Measurements from ENCODE around the gene SRSF10.
"Not testable (repeated sequence)": the region's sequence is repeated elsewhere in the genome, so short reads cannot be mapped to it uniquely, and the experiment has no call there.

Gene SRSF10

GRCh38 chr1:23958040-23958809, 21.9 kb downstream of the SRSF10 start:
- not testable (repeated sequence) for DNase-seq

GRCh38 chr1:23957096-23957495, 23.0 kb downstream of the SRSF10 start:
- DNase-seq, result no peak

GRCh38 chr1:23953020-23953419, 27.1 kb downstream of the SRSF10 start:
- DNase-seq, result no peak

- DNase-seq, result no peak
Measured at GRCh38 chr1:23947366-23947765, 32.8 kb downstream of the SRSF10 start.

GRCh38 chr1:23936481-23937176, 43.5 kb downstream of the SRSF10 start:
- DNase-seq, result no peak

GRCh38 chr1:23931491-23931880, 48.6 kb downstream of the SRSF10 start:
- DNase-seq, result no peak

- DNase-seq, result no peak
Measured at GRCh38 chr1:23930861-23931490, 49.2 kb downstream of the SRSF10 start.

- DNase-seq, result no peak
Measured at GRCh38 chr1:23930270-23930669, 49.9 kb downstream of the SRSF10 start.

- no peak for DNase-seq
Measured at GRCh38 chr1:23928789-23929188, 51.3 kb downstream of the SRSF10 start.

GRCh38 chr1:23927097-23927496, 53.0 kb downstream of the SRSF10 start:
- DNase-seq, result no peak

- no peak for DNase-seq
Measured at GRCh38 chr1:23925279-23925678, 54.8 kb downstream of the SRSF10 start.

GRCh38 chr1:23924601-23925000, 55.5 kb downstream of the SRSF10 start:
- DNase-seq, result no peak

- no peak for DNase-seq
Measured at GRCh38 chr1:23923592-23924499, 56.3 kb downstream of the SRSF10 start.

GRCh38 chr1:23922321-23922943, 57.7 kb downstream of the SRSF10 start:
- no peak for DNase-seq

GRCh38 chr1:23916209-23917131, 63.7 kb downstream of the SRSF10 start:
- no peak for DNase-seq

GRCh38 chr1:23915466-23915865, 64.7 kb downstream of the SRSF10 start:
- no peak for DNase-seq

GRCh38 chr1:23914921-23915320, 65.2 kb downstream of the SRSF10 start:
- no peak for DNase-seq

Data from NCI-H748 treated with DMSO at 0.1 percent for 48 hours (cell line).